GM18526 (cell line): ENCODE results near the gene CX3CR1.
A peak's percentile ranks its signal among the peaks of the same experiment; 100 is the strongest.

Source experiments
- POLR2A ChIP-seq: IDR thresholded peaks from 3 replicates; pipeline ENCODE4 v1.6.1; 2011; ENCODE audit not compliant: insufficient read length; ENCODE audit errors: extremely low read depth

Gene CX3CR1

DNA sequence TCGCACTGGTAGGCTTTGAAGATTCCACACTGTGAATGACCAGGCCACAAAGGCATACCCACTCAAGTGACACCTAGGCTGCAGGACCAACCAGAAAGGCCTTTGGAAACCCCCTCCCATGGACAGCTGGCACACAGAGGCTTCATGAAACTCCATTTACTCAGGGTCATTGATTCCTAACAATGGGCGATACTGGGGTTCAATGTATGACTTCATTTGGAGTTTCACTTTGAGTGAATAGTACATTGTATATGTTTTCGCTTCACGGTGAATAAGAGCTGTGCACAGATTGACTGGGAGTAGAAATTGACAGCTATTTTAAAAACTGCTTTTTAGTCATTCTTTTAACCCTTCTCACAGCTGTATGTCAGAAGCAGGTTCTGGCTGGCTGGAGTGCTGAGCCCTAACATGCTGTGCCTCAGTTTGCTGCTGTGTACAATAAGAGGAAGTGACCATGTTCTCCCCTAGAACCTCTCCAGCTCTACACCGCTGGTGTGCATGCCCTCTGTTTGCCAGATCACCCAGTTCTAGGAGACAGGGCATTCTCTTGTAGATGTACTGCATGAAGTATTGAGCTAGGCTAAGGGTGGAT, 15.4 kb upstream of the CX3CR1 start:
- no peak for TF ChIP-seq POLR2A

- TF ChIP-seq POLR2A = peak; percentile 15
Measured at GRCh38 chr3:39294446-39295183, 14.8 kb upstream of the CX3CR1 start.

DNA sequence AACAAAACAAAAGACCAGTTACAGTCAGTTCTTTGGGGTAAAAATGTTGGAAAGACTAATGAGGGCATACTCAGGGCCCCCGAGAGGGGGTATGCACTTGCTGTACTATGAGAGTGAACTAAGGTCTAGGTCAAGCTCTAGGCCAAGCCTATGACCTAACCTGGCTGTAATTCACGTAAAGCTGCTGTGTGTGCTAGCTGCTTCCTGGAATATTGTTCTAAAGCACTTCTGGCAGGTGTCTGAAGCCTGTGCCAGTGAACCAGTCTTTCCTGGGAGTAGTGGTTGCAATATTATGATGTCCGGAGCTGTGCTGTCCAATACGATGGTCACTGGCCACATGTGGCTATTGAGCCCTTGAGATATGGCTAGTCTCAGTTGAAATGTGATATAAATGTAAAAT, 13.1 kb upstream of the CX3CR1 start:
- TF ChIP-seq POLR2A = no peak

DNA sequence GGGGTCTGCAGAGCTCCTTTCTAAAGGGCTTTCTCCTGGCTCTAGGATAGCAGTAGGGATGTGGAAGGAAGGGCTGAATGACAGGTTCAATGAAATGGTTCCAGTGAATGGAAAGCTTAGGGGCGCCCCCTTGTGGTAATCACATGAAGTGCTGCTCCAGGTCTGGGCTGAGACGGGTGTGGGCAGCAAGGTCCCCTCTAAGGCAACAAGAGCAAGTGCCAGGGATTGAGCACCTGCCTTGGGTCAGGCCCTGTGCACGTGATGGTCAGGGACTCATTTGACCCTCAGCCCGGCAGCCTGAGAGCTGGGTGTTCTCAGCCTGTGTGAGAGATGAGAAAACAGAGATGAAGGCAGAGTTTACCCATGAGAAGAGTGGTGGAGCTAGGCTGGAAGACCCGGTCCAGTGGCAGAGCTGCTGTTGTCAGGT, 12.1 kb upstream of the CX3CR1 start:
- no peak for TF ChIP-seq POLR2A

DNA sequence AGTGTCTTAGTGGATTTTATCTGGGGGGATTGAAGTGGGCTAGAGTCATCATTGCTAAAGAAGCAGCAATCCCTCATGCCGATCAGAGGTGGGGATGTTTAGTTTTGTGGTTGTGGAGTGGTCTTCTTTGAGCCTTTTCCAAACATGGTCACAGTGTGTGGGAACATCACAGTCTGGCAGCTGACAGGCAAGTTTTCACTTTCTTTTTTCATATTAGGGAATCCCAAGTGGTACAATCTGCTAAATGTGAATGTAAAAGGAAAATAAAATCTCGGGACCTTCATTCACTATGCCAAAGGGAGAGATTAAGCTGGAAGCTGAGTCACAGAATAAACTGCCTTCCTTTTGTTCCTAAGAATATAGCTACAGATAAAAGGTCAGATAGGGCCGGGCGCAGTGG, 10.4 kb upstream of the CX3CR1 start:
- TF ChIP-seq POLR2A = no peak

DNA sequence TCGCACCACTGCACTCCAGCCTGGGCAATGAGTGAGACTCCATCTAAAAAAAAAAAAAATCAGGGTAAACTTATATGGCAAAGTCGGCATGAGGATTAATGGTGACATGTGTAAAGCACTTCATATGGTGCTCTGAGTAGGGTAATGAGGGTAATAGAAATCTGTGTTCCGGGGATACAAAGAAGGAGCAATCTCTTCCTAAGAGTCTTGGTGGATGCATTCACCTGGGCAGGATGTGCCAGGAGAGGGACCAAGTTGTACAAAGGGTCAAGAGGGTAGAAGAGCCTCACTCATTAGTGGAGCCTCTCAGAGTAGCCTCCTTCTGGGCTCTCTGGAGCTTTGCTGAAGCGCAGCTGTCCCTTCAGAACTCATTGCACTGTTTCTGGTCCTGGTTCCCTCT, 9.3 kb upstream of the CX3CR1 start:
- no peak for TF ChIP-seq POLR2A

- no peak for TF ChIP-seq POLR2A
Measured at GRCh38 chr3:39288300-39288808, 8.5 kb upstream of the CX3CR1 start.

DNA sequence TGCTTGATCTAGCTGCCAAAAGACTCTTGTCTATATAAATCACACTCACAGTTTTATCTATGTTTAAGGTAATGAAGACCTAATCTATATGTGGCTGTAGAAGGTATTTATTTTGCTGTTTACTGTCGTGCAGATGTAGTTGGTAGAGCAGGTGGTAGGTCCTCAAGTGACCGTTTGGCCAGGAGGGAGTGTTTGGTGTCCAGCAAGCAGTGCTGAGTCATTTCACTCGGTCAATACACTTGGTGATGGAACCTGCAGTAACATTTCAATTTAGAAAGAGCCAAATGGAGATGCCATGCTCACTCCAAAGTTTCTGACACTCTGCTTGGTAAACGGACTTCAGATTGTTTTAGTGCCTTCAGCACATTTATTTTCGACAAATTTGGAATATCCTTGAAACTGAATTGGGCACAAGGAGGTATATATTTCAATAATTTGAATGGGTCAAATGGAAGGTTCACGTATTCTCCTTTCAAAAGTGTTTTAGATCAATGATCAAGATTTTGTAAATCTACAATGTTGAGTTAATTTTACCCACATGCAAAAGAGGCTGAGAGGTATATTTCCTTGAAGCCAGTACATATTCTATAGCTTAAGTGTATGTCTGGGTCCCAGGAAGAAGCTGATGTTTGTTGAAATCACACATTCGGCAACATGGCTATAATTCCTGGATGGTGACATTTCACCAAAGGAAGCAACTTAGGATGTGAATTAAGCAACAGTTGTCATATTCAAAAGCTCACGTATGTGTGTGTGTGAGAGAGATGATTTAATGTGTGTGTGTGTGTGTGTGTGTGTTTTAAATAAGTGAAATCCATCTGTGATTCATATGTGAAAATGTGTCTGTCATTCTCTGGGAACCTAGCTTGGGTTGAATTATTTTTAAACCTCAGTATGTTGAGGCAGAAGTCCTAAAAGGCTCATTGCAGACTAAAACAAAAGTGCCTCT, 7.7 kb upstream of the CX3CR1 start:
- TF ChIP-seq POLR2A = no peak

DNA sequence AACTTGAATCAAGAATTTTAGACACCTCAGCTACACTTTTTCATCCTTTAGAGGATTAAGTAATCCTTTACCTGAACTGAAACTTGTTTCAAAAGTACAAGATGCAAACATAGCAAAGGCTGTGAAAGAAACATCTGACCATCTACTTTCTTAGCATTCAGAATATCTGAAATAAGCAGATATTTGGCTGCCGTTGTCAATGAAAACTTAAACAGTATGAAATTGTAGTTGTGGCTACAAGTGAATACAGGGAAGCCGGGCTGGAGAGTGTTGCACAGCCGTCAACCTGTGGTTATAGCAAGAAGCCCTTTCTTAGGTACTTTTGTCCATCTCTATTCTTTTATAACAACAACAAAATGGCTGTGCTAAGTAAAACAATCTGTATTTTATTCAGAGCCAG, 6.9 kb upstream of the CX3CR1 start:
- TF ChIP-seq POLR2A = no peak

DNA sequence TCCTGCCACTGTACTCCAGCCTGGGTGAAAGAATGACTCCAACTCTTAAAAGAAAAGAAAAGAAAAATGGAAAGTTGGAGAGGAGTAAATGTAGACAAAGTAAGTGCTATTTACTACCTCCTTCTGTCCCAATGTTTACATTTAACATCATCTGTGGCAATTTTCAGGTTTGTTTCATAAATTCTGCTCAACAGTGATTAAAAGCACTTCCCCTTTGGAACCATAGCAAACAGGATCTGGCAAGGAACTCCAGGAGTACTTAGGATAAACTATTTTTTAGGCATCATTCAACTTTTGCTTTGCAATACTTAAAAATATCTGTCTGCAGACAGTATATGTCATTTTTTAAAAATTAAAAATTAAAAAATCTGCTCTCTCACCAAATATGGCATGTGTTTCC, 5.5 kb upstream of the CX3CR1 start:
- TF ChIP-seq POLR2A = no peak

DNA sequence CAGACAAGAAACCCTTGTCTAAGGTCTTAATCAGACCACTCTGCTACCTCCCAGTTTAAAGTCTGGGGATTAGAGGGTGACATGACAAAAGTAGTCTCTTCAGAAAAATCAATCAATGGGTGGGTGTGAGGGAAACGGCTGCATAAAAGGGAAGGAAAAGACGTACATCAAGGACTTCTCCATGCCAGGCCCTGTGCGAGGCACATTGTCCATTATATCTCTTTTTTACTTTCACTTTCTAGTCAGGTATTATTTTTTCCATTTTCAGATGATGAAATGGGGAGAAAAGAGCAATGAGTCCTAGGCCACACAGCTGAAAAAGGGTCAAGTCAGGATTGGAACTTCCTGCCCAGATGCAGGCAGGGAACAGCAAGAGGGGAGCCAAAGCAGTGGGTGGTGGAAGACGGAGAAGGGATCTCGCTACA, 4.6 kb upstream of the CX3CR1 start:
- no peak for TF ChIP-seq POLR2A

- no peak for TF ChIP-seq POLR2A
Measured at GRCh38 chr3:39282057-39282456, 2.2 kb upstream of the CX3CR1 start.

DNA sequence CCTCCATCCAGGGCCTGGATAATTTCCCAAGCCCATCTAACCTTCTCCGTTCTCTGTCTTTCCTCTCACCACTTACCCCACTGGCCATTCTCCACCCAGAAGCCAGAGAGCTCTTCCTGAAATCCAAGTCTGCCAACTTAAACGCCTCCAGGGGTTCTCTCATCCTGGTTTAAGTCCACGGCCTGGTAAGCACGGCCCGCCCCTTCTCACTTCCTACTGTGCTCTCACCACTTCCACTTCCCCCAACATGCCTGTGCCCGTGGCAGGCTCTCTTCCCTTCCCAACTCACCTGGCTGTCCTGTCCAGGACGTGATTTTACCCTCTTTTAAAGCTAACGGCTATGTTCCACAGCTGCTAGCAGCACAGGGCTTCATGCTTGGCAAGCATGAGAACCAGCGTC, 1.7 kb upstream of the CX3CR1 start:
- no peak for TF ChIP-seq POLR2A

- TF ChIP-seq POLR2A = no peak
Measured at GRCh38 chr3:39280571-39280970, 735 bp upstream of the CX3CR1 start.

DNA sequence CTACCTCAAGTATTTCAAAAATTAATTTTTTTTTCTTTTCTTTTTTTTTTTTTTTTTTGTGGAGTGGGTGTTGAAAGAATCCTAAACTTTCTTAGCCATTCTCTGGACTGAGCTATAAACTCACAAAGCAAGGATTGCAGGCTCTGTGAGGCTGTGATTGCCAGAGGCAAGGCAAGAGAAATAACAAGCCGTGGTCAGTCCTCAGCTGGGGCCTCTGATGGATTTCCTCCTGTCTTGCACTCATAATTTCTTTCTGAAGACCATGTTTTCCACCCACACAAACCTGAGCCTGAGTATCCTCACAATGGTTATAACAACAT, 1.3 kb downstream of the CX3CR1 start:
- TF ChIP-seq POLR2A = no peak

DNA sequence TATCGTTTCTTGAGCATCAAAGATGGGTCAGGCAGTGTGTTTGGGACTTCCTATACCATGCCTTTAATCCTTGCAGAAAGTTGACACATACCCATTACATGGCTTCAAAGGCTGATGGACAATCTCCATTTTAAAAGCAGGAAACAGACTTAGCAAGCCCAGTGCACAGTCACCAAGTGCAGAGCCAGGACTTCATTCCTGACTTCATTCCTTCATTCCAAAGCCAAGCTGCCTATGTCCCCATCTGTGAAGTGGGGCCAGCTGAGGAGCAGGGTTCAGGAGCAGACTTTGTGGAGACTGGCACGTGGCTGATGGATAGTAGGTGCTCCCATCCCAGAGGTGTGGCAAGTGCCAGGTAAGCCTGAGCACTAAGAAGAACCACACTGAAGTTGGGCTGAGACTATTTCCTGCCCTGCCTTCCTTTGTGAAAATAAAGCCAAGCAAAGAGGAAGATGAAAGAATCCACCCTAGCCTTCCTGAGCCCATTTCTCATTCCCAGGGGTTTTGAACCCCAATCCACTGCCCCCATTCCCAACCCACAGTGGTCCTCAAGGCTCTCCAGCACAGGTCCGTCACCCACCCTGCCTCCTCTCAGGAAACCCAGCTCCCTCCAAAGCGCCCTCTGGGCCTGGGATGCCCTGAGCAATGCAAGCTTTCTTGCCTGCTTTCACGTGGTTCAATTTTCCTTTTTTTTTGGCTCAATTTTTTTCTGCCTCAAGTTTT, 1.8 kb downstream of the CX3CR1 start:
- TF ChIP-seq POLR2A = no peak

- no peak for TF ChIP-seq POLR2A
Measured at GRCh38 chr3:39276746-39277145, 3.1 kb downstream of the CX3CR1 start.
